Hepatocyte (in vitro differentiated cells): ENCODE data around the gene C20orf204. TPM values are rescaled to one million over a fixed set of nuclear protein-coding genes. Genes with fewer than 3 reads are reported as not detected.
A peak's percentile ranks its signal among the peaks of the same experiment; 100 is the strongest.

Experiments
- DNase-seq: peaks from one replicate; pipeline ENCODE4 v3.0.0-alpha.2; 2016; ENCODE audit warnings: low spot score
- H2AFZ ChIP-seq: fragments of 200-600 bp; sonication (generic); 2 replicates; pipeline ENCODE4 v1.6.0; 2016; ENCODE audit warnings: antibody characterized with exemption, mild to moderate bottlenecking
- H3K27ac ChIP-seq: fragments of 200-600 bp; sonication (generic); 2 replicates; pipeline ENCODE4 v1.5.1; 2016; ENCODE audit warnings: mild to moderate bottlenecking
- H3K27me3 ChIP-seq: fragments of 200-600 bp; sonication (generic); 2 replicates; pipeline ENCODE4 v1.6.1; 2016
- H3K36me3 ChIP-seq: fragments of 200-600 bp; sonication (generic); replicated peaks from 2 replicates; pipeline ENCODE4 v1.5.1; 2016; ENCODE audit warnings: low read depth; ENCODE audit not compliant: insufficient read depth
- H3K4me1 ChIP-seq: fragments of 200-600 bp; sonication (generic); 2 replicates; pipeline ENCODE4 v1.5.1; 2016; ENCODE audit warnings: mild to moderate bottlenecking, moderate library complexity; ENCODE audit not compliant: insufficient read depth
- H3K4me2 ChIP-seq: fragments of 200-600 bp; sonication (generic); 2 replicates; pipeline ENCODE4 v1.6.0; 2016
- H3K4me3 ChIP-seq: fragments of 200-600 bp; sonication (generic); 2 replicates; pipeline ENCODE4 v1.5.1; 2016; ENCODE audit warnings: mild to moderate bottlenecking
- H3K79me2 ChIP-seq: fragments of 200-600 bp; sonication (generic); 2 replicates; pipeline ENCODE4 v1.6.0; 2017; ENCODE audit warnings: mild to moderate bottlenecking
- H3K9me2 ChIP-seq: fragments of 200-600 bp; sonication (generic); replicated peaks from 2 replicates; pipeline ENCODE4 v1.6.0; 2017; ENCODE audit warnings: mild to moderate bottlenecking; ENCODE audit not compliant: insufficient read depth
- H3K9me3 ChIP-seq: fragments of 200-600 bp; sonication (generic); 2 replicates; pipeline ENCODE4 v1.5.1; 2016; ENCODE audit warnings: low read depth, mild to moderate bottlenecking
- H4K20me1 ChIP-seq: fragments of 200-600 bp; sonication (generic); 2 replicates; pipeline ENCODE4 v1.6.0; 2016; ENCODE audit warnings: mild to moderate bottlenecking; ENCODE audit not compliant: insufficient read depth, poor library complexity, severe bottlenecking
- EZH2 ChIP-seq: fragments of 200-600 bp; sonication (generic); IDR thresholded peaks from 2 replicates; pipeline ENCODE4 v1.6.1; 2016; ENCODE audit warnings: antibody characterized with exemption, mild to moderate bottlenecking, borderline replicate concordance
- EZH2phosphoT487 ChIP-seq: fragments of 200-600 bp; sonication (generic); IDR thresholded peaks from one replicate; pipeline ENCODE4 v1.6.1; 2018; ENCODE audit warnings: antibody characterized with exemption, mild to moderate bottlenecking, low read depth, moderate library complexity; ENCODE audit not compliant: unreplicated experiment, severe bottlenecking
- WGBS: methylation state at CpG from one replicate; pipeline ENCODE4 v1.1.6; 2016; ENCODE audit warnings: low lambda C conversion rate; ENCODE audit errors: missing lambda C conversion rate; 5-methylcytosine and 5-hydroxymethylcytosine counted together
- polyA plus RNA-seq: library from polyadenylated mRNA; unstranded; fragments of >200 nt; fragmentation: Nextera tagmentation; extraction: Ambion mirVana; gene quantifications from 2 replicates; pipeline ENCODE4 v1.2.1, GENCODE V29; 2016
- total RNA-seq: library from RNA; depleted of rRNA; stranded (reverse); fragments of >200 nt; gene quantifications from 2 replicates; pipeline ENCODE4 v1.2.3, GENCODE V29; 2014
- TF ChIP-seq, protein P1 (sequence below): fragments of 200-600 bp; sonication (generic); IDR thresholded peaks from 2 replicates; pipeline ENCODE4 v1.5.1; 2016; ENCODE audit warnings: antibody characterized with exemption, mild to moderate bottlenecking; ENCODE audit not compliant: poor library complexity

Gene C20orf204
- total and polyA plus RNA-seq, 2 experiments from 2014 or later: 0.57 to 1.7 TPM

DNA sequence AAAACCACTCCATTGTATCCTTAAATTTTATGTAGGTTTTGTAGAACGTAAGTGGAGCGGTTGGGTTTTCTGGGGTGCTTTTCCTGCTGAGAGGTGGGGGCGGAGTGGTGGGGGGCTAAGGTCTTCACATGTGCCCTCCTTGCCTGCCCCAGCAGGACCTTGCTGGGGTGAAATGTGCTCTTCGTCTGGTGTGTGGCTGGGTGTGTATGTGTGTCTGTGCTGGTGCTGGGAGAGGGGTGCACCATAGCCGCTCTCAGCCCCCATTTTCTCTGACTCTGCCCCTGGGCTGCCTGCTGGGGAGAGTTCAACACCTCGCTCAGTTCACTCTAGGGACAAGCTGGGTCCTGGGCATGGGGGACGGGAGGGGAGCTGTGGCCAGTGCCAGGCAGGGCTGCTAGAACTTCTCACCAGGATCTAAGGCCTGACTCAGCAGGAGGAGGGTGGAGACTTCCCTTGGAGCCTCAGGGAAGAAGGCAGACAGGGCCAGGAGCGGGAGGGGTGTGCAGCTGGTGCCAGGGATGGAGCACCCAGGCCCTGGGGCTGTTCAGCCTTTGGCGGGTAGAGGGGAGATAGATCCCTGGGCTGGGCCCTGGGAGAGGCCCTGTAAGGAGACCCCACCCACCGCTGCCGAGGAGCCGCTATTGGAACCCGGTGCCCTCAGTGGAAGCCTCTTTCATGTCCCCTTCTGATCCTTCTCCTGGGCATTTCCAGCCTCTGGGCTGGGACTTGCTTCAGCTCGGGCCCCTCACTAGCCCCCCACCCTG is 8.7 kb downstream of the C20orf204 start:
- peak; percentile 56 for DNase-seq
- 81% methylated on average over 14 of the region's 14 CpGs for WGBS
- Histone ChIP-seq H4K20me1 (no peaks in the 10 kb centered on the region), H3K4me1 (peaks cover 18% of the 10 kb centered on the region), H3K27me3 (peaks cover 60% of the 10 kb centered on the region), H3K9me3 (no peaks in the 10 kb centered on the region), H3K4me2 (no peak overlapping the region), H3K9me2 (no peaks in the 10 kb centered on the region), H3K79me2 (no peaks in the 10 kb centered on the region), H2AFZ (no peak overlapping the region), H3K27ac (no peak overlapping the region), H3K36me3 (no peaks in the 10 kb centered on the region), H3K4me3 (no peak overlapping the region)
- TF ChIP-seq, protein P1, sequence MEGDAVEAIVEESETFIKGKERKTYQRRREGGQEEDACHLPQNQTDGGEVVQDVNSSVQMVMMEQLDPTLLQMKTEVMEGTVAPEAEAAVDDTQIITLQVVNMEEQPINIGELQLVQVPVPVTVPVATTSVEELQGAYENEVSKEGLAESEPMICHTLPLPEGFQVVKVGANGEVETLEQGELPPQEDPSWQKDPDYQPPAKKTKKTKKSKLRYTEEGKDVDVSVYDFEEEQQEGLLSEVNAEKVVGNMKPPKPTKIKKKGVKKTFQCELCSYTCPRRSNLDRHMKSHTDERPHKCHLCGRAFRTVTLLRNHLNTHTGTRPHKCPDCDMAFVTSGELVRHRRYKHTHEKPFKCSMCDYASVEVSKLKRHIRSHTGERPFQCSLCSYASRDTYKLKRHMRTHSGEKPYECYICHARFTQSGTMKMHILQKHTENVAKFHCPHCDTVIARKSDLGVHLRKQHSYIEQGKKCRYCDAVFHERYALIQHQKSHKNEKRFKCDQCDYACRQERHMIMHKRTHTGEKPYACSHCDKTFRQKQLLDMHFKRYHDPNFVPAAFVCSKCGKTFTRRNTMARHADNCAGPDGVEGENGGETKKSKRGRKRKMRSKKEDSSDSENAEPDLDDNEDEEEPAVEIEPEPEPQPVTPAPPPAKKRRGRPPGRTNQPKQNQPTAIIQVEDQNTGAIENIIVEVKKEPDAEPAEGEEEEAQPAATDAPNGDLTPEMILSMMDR: no peak
- TF ChIP-seq EZH2phosphoT487 (no peak), EZH2 (no peak)

DNA sequence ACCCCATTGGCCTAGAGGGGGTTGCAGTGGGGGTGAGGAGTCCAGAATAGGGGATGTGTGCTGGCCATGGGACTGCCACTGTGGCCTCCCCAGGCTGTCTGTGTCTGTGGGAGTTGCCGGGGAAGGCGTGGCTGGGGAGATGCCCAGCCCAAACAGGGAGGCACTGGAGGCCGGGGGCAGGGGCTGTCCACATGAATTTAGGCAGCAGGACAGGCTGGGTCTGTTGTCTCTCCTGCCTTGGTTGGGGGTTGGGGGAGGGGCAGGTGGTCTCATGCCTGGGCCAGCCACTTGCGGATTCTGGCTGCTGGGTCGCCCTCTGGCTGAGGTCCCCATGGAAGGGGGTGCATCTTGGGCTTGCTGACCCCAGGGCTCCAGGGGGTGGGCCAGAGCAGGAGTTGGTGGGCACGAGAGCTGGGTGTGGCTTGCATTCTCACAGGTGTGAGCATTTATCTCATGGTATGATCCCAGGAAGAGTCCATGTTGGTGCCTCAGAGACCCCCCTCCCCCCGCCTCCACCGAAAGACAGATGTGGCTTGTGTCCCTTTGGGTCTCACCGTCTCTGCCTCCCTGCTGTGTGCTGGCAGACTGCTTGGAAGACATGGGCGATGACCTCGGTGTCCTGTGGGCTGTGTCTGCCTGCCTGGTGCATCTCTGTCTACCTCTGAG is 9.5 kb downstream of the C20orf204 start:
- peaks cover 61% of the 10 kb centered on the region for H3K27me3 ChIP-seq
- H3K4me2 ChIP-seq: no peak overlapping the region

DNA sequence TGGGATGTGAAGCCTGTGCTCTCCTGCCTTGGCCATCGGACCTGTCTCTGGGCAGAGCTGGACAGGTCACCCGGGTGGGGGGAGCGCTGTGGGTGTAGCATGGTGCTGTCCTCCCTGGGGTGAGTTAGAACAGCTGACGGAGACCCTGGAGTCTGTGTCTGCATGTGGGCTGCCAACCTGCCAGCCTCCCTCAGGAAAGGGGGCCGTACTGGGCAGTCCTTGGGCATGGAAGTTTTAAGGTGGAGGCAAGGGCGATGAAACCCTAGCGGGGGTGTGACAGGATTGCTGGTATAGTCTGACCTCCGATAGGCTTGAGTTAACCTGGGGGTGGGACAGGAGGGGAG is 11.0 kb downstream of the C20orf204 start:
- Histone ChIP-seq H3K79me2 (no peaks in the 10 kb centered on the region), H3K36me3 (no peaks in the 10 kb centered on the region), H3K9me2 (no peaks in the 10 kb centered on the region), H3K4me1 (peaks cover 16% of the 10 kb centered on the region), H4K20me1 (no peaks in the 10 kb centered on the region), H3K27ac (no peak overlapping the region), H3K4me3 (no peak overlapping the region), H3K27me3 (peaks cover 54% of the 10 kb centered on the region), H3K9me3 (no peaks in the 10 kb centered on the region), H2AFZ (no peak overlapping the region), H3K4me2 (no peak overlapping the region)
- WGBS: 87% methylated on average over 6 of the region's 8 CpGs
- DNase-seq: no peak
- TF ChIP-seq EZH2: no peak
- no peak for TF ChIP-seq EZH2phosphoT487
- TF ChIP-seq, protein P1: no peak

More for the DNA sequence above, 9.5 kb downstream of the C20orf204 start:
- Histone ChIP-seq H4K20me1 (no peaks in the 10 kb centered on the region), H3K79me2 (no peaks in the 10 kb centered on the region), H3K36me3 (no peaks in the 10 kb centered on the region), H3K9me3 (no peaks in the 10 kb centered on the region), H3K4me3 (no peak overlapping the region), H3K4me1 (peaks cover 25% of the 10 kb centered on the region), H3K9me2 (no peaks in the 10 kb centered on the region), H3K27ac (no peak overlapping the region), H2AFZ (no peak overlapping the region)
- TF ChIP-seq EZH2 (no peak), EZH2phosphoT487 (no peak)
- TF ChIP-seq, protein P1: no peak
- WGBS: 77% methylated on average over 11 of the region's 11 CpGs
- DNase-seq: no peak
